Fibroblast of pulmonary artery (primary cell): Measurements from ENCODE around the gene SEC22A.

ENCODE experiments used
- DNase-seq: peaks from one replicate; pipeline ENCODE4 v3.0.0-alpha.2; 2010; ENCODE audit warnings: low read depth
- H3K4me3 ChIP-seq: replicated peaks from 2 replicates; pipeline ENCODE4 v1.5.1; 2011; ENCODE audit warnings: low read depth, mild to moderate bottlenecking, control low read depth, low read length, moderate library complexity
- CTCF ChIP-seq: IDR thresholded peaks from 2 replicates; pipeline ENCODE4 v1.5.1; 2011; ENCODE audit warnings: mild to moderate bottlenecking, control low read depth, low read length, inconsistent platforms; ENCODE audit errors: missing control alignments

The SEC22A gene

GRCh38 chr3:123301331-123302184 is 99.8 kb downstream of the SEC22A start:
- TF ChIP-seq CTCF = no peak
- H3K4me3 ChIP-seq = no peak overlapping the region
- DNase-seq = no peak

- no peak overlapping the region for H3K4me3 ChIP-seq
- DNase-seq = no peak
- TF ChIP-seq CTCF = no peak
Observed at GRCh38 chr3:123302961-123303360, 101.2 kb downstream of the SEC22A start.

GRCh38 chr3:123303976-123304560 is 102.3 kb downstream of the SEC22A start:
- H3K4me3 ChIP-seq = no peak overlapping the region
- no peak for TF ChIP-seq CTCF
- DNase-seq = no peak

- TF ChIP-seq CTCF = no peak
- no peak for DNase-seq
- no peak overlapping the region for H3K4me3 ChIP-seq
Observed at GRCh38 chr3:123305192-123305591, 103.4 kb downstream of the SEC22A start.

- no peak for TF ChIP-seq CTCF
- no peak overlapping the region for H3K4me3 ChIP-seq
- DNase-seq = no peak
Observed at GRCh38 chr3:123307064-123307463, 105.3 kb downstream of the SEC22A start.

GRCh38 chr3:123310186-123310585 is 108.4 kb downstream of the SEC22A start:
- H3K4me3 ChIP-seq = no peak overlapping the region
- DNase-seq = no peak
- TF ChIP-seq CTCF = no peak

- H3K4me3 ChIP-seq = no peak overlapping the region
- TF ChIP-seq CTCF = no peak
- DNase-seq = no peak
Observed at GRCh38 chr3:123310741-123311140, 109.0 kb downstream of the SEC22A start.
